Measurements from ENCODE around the gene HSD3B7. TPM values are rescaled to one million over a fixed set of nuclear protein-coding genes. Genes with fewer than 3 reads are reported as not detected.

HSD3B7 gene
- total RNA-seq, 2 donors from 2014 or later = 10.3 to 10.7 TPM

- Histone ChIP-seq H3K4me3 (no peak overlapping the region), H3K27me3 (replicated peaks; ENCODE audit: insufficient read depth) (no peaks in the 10 kb centered on the region), H3K9me3 (no peaks in the 10 kb centered on the region), H3K4me1 (replicated peaks) (no peaks in the 10 kb centered on the region), H3K36me3 (no peaks in the 10 kb centered on the region), H3K27ac (no peak overlapping the region)
- DNase-seq (ENCODE audit: low spot score) = no peak
- intact Hi-C loops (cut with DNase I) = loop anchor here (5.0 kb wide), 1 partner anchor 36 kb away; the partner anchor contains the start of gene STX4
- no peak for TF ChIP-seq CTCF (IDR thresholded peaks at IDR 0.05)
- no peak for TF ChIP-seq POLR2A (IDR thresholded peaks at IDR 0.05)
- TF ChIP-seq POLR2AphosphoS5 (IDR thresholded peaks at IDR 0.05) = no peak
- WGBS = 82% methylated on average over 11 of the region's 11 CpGs
Observed at GRCh38 chr16:30995927-30996323, 10.9 kb downstream of the HSD3B7 start.

- Histone ChIP-seq H3K36me3 (no peaks in the 10 kb centered on the region), H3K4me1 (replicated peaks) (no peaks in the 10 kb centered on the region), H3K27ac (peak overlapping the region; percentile 36 to 38), H3K4me3 (peak overlapping the region; percentile 29 to 38), H3K9me3 (no peaks in the 10 kb centered on the region), H3K27me3 (replicated peaks; ENCODE audit: insufficient read depth) (no peaks in the 10 kb centered on the region)
- 23% methylated on average over 23 of the region's 23 CpGs for WGBS
- TF ChIP-seq CTCF (IDR thresholded peaks at IDR 0.05) (no peak), POLR2AphosphoS5 (IDR thresholded peaks at IDR 0.05) (no peak), POLR2A (IDR thresholded peaks at IDR 0.05) (no peak)
- no peak for DNase-seq (ENCODE audit: low spot score)
- intact Hi-C loops (cut with DNase I) = loop anchor here (5.0 kb wide), 1 partner anchor 36 kb away; the partner anchor contains the start of gene STX4
Observed at GRCh38 chr16:30996324-30996984, 11.4 kb downstream of the HSD3B7 start.

GRCh38 chr16:30996985-30997724 is 12.1 kb downstream of the HSD3B7 start:
- no peaks in the 10 kb centered on the region for H3K36me3 ChIP-seq
- no peaks in the 10 kb centered on the region for H3K4me1 ChIP-seq (replicated peaks)
- intact Hi-C loops (cut with DNase I) = loop anchor here (5.0 kb wide), 1 partner anchor 35 kb away; the partner anchor contains the start of gene STX4
- peak; percentile 68 for DNase-seq (ENCODE audit: low spot score)
- 7% methylated on average over 55 of the region's 60 CpGs for WGBS
- peak; percentile 13 for TF ChIP-seq POLR2AphosphoS5 (IDR thresholded peaks at IDR 0.05)
- no peak for TF ChIP-seq CTCF (IDR thresholded peaks at IDR 0.05)
- H3K27me3 ChIP-seq (replicated peaks; ENCODE audit: insufficient read depth) = no peaks in the 10 kb centered on the region
- H3K27ac ChIP-seq = peak overlapping the region; percentile 36 to 38
- no peaks in the 10 kb centered on the region for H3K9me3 ChIP-seq
- H3K4me3 ChIP-seq = peak overlapping the region; percentile 29 to 38

DNA sequence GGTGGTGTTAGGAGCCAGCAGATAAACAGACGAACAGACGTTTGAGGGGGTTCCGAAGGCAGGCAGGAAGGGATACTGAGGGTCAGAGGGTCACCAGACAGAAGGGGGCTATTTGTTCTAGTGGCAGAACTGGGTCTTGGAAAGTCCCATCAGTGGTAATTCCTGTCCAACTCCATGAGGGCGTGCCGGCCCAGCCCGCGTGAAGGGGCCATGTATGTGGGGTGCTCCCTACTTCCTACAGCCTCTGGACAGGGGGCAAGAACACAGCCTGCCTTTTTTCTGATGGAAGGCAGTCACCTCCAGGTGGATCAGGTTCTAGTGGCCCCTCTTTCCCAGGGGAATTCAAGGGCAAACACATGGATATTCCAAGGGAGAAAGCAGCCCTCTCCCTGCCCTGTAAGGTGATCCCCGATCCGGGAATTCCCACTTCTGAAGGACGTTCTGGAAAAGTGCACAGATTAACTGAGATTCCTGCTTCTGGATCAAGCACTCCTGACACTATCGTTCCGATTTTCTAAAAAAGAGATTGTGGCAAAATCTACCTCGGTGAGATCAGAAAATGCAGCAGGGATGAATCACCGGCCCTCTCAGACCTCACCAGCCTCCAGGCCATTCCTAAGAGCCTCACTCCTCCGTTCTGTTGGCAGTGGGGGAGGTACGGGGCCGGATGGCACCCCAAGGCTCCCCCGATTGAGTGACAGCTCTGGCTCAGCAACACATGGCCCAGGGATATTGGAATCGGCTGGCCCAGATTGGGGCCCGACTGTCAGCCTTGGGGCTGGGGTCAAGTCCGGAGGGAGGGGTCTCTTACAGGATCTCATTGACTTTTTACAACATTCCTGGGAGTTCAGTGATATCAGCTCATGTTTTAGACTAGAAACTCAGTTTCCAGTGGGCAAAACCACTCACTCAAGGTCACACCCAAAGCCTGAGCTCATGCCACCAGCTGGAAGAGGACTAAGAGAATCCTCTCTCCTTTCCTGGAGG is 13.0 kb downstream of the HSD3B7 start:
- no peaks in the 10 kb centered on the region for H3K9me3 ChIP-seq
- H3K4me1 ChIP-seq (replicated peaks) = no peaks in the 10 kb centered on the region
- no peak for TF ChIP-seq POLR2A (IDR thresholded peaks at IDR 0.05)
- TF ChIP-seq CTCF (IDR thresholded peaks at IDR 0.05) = no peak
- no peak for TF ChIP-seq POLR2AphosphoS5 (IDR thresholded peaks at IDR 0.05)
- no peaks in the 10 kb centered on the region for H3K36me3 ChIP-seq
- WGBS = 79% methylated on average over 21 of the region's 21 CpGs
- intact Hi-C loops (cut with DNase I) = loop anchor here (5.0 kb wide), 1 partner anchor 34 kb away; the partner anchor contains the start of gene STX4
- DNase-seq (ENCODE audit: low spot score) = no peak
- H3K4me3 ChIP-seq = peak overlapping the region; percentile 29 to 38
- H3K27ac ChIP-seq = peak overlapping the region in 1 of 2 donors; percentile 38
- no peaks in the 10 kb centered on the region for H3K27me3 ChIP-seq (replicated peaks; ENCODE audit: insufficient read depth)

All from prostate gland (tissue), 2 donors.